Right lobe of liver (tissue), 6 donors: ENCODE data around the gene FGFR4. TPM values are rescaled to one million over a fixed set of nuclear protein-coding genes. Genes with fewer than 3 reads are reported as not detected.

ENCODE experiments used
- ATAC-seq, 4 donors: fragments of 200-7000 bp; cut with Tn5 transposase; one replicate each; pipeline ENCODE4 v1.9.1; 2020; ENCODE audit warnings: mild to moderate bottlenecking in 4 of 4, moderate library complexity in 4 of 4
- DNase-seq, 3 donors: peaks; one replicate each; pipeline ENCODE4 v3.0.0-alpha.2; 2020
- H3K27ac ChIP-seq, 3 donors: fragments of 200-600 bp; one replicate each; pipeline ENCODE4 v1.8.0; 2022
- H3K27me3 ChIP-seq, 2 donors: fragments of 200-600 bp; one replicate each; pipeline ENCODE4 v1.8.0; 2022
- H3K36me3 ChIP-seq, 4 donors: fragments of 200-600 bp; sonication (generic) in 1 of 4; one replicate each; pipeline versions ENCODE4 v1.5.1 to v1.8.0; 2017 to 2022; ENCODE audit warnings: control low read depth in 1 of 4
- H3K4me1 ChIP-seq, 4 donors: fragments of 200-600 bp; sonication (generic) in 1 of 4; one replicate each; pipeline versions ENCODE4 v1.5.1 to v1.8.0; 2017 to 2022; ENCODE audit warnings: control low read depth in 1 of 4
- H3K4me3 ChIP-seq, 3 donors: fragments of 200-600 bp; one replicate each; pipeline ENCODE4 v1.8.0; 2022
- H3K9me3 ChIP-seq, 4 donors: fragments of 200-600 bp; sonication (generic) in 1 of 4; one replicate each; pipeline versions ENCODE4 v1.5.1 to v1.8.0; 2017 to 2022; ENCODE audit warnings: control low read depth in 1 of 4
- CTCF ChIP-seq, 4 donors: fragments of 200-600 bp in 3 of 4; fragments of 450-650 bp in 1 of 4; IDR thresholded peaks; one replicate each; pipeline versions ENCODE4 v1.5.1 to v1.8.0; 2016 to 2022; ENCODE audit warnings: antibody characterized with exemption in 4 of 4, mild to moderate bottlenecking in 2 of 4
- POLR2A ChIP-seq: fragments of 450-650 bp; IDR thresholded peaks from one replicate; pipeline ENCODE4 v1.6.1; 2017; ENCODE audit warnings: antibody characterized with exemption, mild to moderate bottlenecking
- WGBS: methylation state at CpG from one replicate; pipeline ENCODE4 v1.1.6; 2018; ENCODE audit warnings: low coverage, low lambda C conversion rate; ENCODE audit not compliant: insufficient coverage; ENCODE audit errors: missing lambda C conversion rate; 5-methylcytosine and 5-hydroxymethylcytosine counted together
- intact Hi-C, 2 donors: fragments of 100-400 bp; cut with DNase I; formaldehyde crosslinking; loops; one replicate each; pipeline versions ENCODE4 v1.11.2 to v1.14.1; 2022
- total RNA-seq, 6 experiments: library from RNA; depleted of rRNA in 2 of 6; stranded (reverse); fragments of >200 nt in 2 of 6; fragmentation: NEBNext Ultra II Directional in 3 of 6; extraction: Animal tissue kit (Norgen Biotek cat#: 25700) in 3 of 6; gene quantifications; one replicate each; pipeline versions ENCODE4 v1.1.0 to v1.2.4, GENCODE V29; 2016 to 2023
- donor health status: DM: no; HTN: yes; CAD: no.
- donor health status: DM: no; HTN: no; CAD: no.
- donor health status: DM: no; HTN: no; CAD: no.
- donor health status: DM: no; HTN: yes; CAD: no.
- donor health status: DM: no; HTN: yes; CAD: no.

The FGFR4 gene
- total RNA-seq, 6 experiments from 2014 or later: 38.9 to 73.3 (median 55.1) TPM

DNA sequence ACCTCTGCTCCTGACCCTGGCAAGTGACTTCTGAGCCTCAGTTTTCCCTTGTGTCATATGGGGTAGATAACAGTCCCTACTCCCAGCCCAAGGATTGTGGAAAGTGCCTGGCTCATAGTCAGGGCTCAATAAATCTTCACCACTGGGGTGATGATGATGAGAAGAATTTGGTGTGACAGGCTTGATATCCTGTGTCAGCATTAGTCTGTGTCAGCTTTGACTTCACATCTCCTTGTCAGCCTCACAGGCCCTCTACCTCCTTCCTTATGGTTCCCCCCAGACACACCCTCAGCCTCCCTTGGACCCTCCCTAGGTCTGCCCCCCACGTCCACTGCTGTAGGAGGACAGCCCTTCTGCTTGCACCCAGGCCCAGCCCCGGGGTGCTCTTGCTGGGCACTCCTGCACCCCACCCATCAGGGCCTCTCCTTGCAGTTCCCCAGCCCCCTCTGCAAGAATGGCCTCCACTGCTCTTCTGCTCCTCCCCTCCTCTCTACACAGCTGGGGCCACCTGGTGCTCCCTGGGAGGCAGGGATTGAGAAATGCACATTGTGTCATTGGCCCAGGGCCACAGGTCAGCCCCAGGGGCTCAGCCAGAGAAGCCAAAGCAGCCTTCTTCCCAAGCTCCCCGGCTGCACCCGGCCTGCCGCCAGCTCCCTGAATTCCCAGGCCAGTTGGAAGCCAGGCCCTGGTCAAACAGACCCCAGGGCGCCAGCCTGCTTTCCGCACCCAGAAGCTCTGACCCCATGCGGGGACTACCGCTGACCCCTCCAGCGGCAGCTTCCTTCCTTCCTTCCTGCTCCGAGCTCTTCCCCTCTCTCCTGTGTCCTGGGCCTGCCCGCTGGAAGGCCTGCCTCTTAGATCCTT lies 7.7 kb downstream of the FGFR4 start:
- WGBS: 18% methylated on average over 11 of the region's 12 CpGs
- Histone ChIP-seq H3K27ac (peak overlapping the region in 2 of 3 donors; percentile 47 to 78), H3K4me3 (no peak overlapping the region), H3K36me3 (peaks cover 0 to 32% (median 16%) of the 10 kb centered on the region in 4 donors), H3K9me3 (no peaks in the 10 kb centered on the region), H3K27me3 (no peaks in the 10 kb centered on the region), H3K4me1 (peaks cover 2 to 54% (median 16%) of the 10 kb centered on the region in 4 donors)
- DNase-seq (peak; percentile 81 to 95 (median 91)), ATAC-seq (peak; percentile 83 to 90 (median 88))
- TF ChIP-seq POLR2A (no peak), CTCF (IDR thresholded peaks at IDR 0.05) (no peak)
- intact Hi-C loops: no loop called here

- H3K36me3 ChIP-seq: peaks cover 0 to 32% (median 16%) of the 10 kb centered on the region in 4 donors
- no peaks in the 10 kb centered on the region for H3K9me3 ChIP-seq
- 73% methylated on average over 7 of the region's 28 CpGs for WGBS
- H3K27ac ChIP-seq: peak overlapping the region in 2 of 3 donors; percentile 20 to 78
- intact Hi-C loops: no loop called here
- no peaks in the 10 kb centered on the region for H3K27me3 ChIP-seq
- DNase-seq (no peak), ATAC-seq (no peak)
- H3K4me1 ChIP-seq: peaks cover 2 to 49% (median 14%) of the 10 kb centered on the region in 4 donors
- TF ChIP-seq CTCF (IDR thresholded peaks at IDR 0.05): no peak
- TF ChIP-seq POLR2A: no peak
- H3K4me3 ChIP-seq: no peak overlapping the region
These were observed 8.5 kb downstream of the FGFR4 start for GRCh38 chr5:177095088-177095669.

- Histone ChIP-seq H3K27me3 (no peaks in the 10 kb centered on the region), H3K9me3 (no peaks in the 10 kb centered on the region), H3K27ac (peak overlapping the region in 1 of 3 donors; percentile 78), H3K36me3 (peaks cover 0 to 26% (median 11%) of the 10 kb centered on the region in 4 donors), H3K4me3 (no peak overlapping the region), H3K4me1 (peaks cover 2 to 45% (median 14%) of the 10 kb centered on the region in 4 donors)
- 46% methylated on average over 4 of the region's 29 CpGs for WGBS
- peak in 3 of 4 donors; percentile 3 to 68 (median 11) for ATAC-seq
- DNase-seq: peak in 2 of 3 donors; percentile 68 to 90
- no peak for TF ChIP-seq CTCF (IDR thresholded peaks at IDR 0.05)
- no peak for TF ChIP-seq POLR2A
- intact Hi-C loops: no loop called here
These were observed 9.7 kb downstream of the FGFR4 start for GRCh38 chr5:177096162-177097015.
